Activated naive CD4-positive, alpha-beta T cell treated with Interleukin-2 at 50 U/mL for 16 hours (primary cell): Measurements from ENCODE around the gene B4GALT7.
"Not testable (repeated sequence)": the region's sequence is repeated elsewhere in the genome, so short reads cannot be mapped to it uniquely, and the experiment has no call there.

ENCODE experiments used
- DNase-seq: peaks from one replicate; pipeline ENCODE4 v3.0.0-alpha.2; 2020

B4GALT7 gene, protein sequence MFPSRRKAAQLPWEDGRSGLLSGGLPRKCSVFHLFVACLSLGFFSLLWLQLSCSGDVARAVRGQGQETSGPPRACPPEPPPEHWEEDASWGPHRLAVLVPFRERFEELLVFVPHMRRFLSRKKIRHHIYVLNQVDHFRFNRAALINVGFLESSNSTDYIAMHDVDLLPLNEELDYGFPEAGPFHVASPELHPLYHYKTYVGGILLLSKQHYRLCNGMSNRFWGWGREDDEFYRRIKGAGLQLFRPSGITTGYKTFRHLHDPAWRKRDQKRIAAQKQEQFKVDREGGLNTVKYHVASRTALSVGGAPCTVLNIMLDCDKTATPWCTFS

GRCh38 chr5:177599731-177600507 lies at the start of gene B4GALT7:
Gene B4GALT7 (plus strand): TSS chr5:177600132. CDS start chr5:177600211, 79 bp downstream.
- peak; percentile 86 for DNase-seq

DNA sequence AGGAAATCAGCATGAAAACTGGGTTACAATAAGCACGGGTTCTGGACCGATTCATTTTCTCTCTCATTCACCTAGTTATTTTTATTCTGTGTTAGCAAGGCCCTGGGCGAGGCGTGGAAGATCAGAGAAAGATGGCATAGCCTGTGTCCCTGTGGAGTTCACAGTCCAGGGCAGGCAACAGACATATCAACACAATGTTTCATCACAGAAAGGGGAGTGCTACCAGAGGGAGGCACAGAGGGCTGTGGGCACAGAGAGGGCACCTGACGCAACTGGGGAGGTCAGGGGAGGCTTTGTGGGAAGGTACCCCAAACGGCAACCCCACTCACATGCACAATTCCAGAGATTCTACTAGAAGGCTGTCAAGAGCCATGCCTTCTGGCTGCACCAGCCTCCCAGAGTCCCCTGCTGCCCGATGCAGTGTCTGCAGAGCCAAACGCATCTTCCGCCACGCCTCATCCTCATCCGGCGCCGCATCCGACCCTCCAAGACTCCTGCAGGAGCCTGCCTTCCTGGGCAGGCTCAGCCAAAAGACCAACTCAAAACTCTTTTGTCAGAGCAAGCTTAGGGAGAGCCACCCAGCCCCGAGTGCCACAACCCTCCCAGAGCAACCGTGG lies 47.0 kb upstream of the B4GALT7 start:
- DNase-seq: no peak

DNA sequence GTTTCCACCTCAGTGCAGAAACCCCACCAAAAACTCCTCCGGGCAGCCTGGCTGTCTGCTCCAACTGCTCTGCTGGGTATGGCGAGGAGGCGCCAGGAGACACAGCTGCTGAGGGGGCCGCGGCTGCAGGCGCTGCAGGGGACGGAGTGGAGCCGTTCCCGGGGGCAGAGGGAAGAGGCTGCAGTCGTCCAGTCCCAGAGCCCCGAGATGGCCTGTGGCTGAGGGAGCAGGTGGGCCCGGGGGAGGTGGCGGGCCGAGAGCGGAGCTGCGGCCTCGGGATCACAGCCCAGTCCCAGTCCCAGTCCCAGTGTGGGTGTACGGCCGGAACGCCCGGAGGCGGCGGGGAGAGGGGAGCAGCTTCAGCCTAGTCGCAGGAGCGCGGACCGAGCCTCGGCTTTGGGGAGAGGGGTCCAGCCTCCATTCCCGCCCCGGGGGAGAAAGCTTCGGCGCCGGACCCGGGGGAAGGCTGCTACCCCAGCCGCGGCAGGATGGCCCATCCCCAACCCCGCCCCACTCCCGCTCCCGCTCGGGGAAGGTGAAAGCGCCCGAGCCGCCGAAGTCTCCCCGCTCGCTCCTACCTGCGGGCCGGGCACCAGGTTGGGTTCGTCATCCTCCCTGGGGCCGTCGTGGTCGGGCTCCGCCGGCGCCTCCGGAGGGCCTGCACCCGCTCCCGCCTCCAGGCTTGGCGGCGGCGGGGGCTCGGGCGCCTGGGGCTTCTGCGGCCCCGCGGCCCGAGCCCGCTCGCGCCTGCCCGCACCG lies 46.1 kb upstream of the B4GALT7 start:
- DNase-seq: peak; percentile 48

GRCh38 chr5:177554474-177555111 lies 45.3 kb upstream of the B4GALT7 start, which contains the start of gene FAM193B:
Gene FAM193B (minus strand): TSS chr5:177554563. CDS start chr5:177554458, 105 bp downstream.
- DNase-seq: peak; percentile 96

- DNase-seq: no peak
Observed at GRCh38 chr5:177555228-177555627, 44.7 kb upstream of the B4GALT7 start.

- no peak for DNase-seq
Observed at GRCh38 chr5:177555665-177556064, 44.3 kb upstream of the B4GALT7 start.

GRCh38 chr5:177557041-177557647 lies 42.8 kb upstream of the B4GALT7 start:
- DNase-seq: peak; percentile 6

DNA sequence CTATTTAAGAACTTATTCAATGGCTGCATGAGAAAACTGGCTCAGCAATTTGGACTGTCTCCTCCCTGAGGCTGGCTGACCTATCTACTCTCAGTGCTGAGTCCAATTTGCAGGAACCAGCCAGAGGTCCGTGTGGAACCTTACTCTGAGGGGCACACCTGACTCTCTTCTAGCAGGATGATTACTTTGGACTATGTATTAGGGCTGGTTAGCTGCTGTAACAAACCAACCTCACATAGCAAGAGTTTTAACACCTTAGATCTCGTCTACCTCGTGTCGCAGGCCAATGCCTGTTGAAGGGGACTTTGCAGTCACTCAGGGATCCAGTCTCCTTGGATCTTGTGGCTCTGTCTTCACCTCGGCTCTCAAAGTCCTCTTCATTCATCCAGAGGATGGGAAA lies 42.1 kb upstream of the B4GALT7 start:
- DNase-seq: no peak

GRCh38 chr5:177559446-177559941 lies 40.4 kb upstream of the B4GALT7 start:
- DNase-seq: not testable (repeated sequence)

DNA sequence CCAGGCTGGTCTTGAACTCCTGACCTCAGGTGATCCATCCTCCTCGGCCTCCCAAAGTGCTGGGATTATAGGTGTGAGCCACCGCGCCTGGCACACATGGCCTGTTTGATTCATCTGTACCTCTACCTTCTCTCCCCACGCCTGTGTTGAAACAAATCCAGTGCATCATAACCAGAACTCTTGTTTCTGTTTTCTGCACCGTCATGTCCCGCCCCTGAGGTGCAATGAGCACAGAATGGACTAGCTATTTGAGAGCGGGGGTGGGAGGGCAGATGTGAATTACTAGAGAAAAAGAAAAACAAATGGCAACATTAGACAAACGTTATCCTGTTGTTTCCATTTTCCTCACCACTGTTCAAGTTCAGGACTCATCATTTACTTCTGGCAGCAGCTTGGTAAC lies 34.9 kb upstream of the B4GALT7 start:
- DNase-seq: no peak

GRCh38 chr5:177568326-177568725 lies 31.6 kb upstream of the B4GALT7 start:
- no peak for DNase-seq

GRCh38 chr5:177569894-177570293 lies 30.0 kb upstream of the B4GALT7 start:
- no peak for DNase-seq

- DNase-seq: no peak
Observed at GRCh38 chr5:177575488-177575887, 24.4 kb upstream of the B4GALT7 start.

DNA sequence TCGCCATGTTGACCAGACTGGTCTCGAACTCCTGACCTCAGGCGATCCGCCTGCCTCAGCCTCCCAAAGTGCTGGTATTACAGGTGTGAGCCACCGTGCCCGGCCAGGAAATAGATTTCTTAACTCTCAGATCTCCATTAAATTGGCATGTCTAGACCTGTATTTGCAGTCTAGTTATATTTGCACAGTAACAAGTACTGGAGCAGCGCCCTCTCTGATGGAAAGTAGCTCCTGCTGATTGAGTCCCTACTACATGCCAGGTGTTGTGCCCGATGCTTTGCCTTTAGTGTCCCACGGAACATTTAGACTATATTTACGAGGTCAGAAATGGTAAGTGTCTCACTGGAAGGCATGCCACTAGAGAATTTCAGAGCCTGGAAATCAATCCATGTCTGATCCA lies 23.8 kb upstream of the B4GALT7 start:
- DNase-seq: no peak

- DNase-seq: no peak
Observed at GRCh38 chr5:177578316-177578715, 21.6 kb upstream of the B4GALT7 start.

DNA sequence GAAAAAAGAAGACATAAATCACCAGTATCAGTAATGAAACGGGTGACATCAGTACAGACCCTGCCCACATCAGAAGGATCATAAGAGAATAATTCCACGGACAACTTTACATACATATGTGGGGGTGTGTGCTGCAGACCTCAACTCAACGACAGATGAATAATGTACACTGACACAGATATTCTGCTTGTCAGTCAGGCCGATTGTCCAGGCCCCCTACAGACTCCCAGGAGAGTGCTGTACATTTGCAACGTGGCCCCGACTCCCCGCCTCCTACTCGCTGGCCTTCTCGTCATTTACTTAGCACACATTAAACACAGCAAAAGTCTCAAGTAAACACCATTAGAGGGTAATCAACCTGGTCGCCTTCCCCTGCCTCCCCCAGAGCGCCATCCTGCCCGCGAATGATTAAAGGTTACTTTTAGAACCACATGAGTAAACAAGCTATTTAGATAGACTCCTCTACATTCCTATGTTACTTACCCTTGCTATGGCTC lies 11.5 kb upstream of the B4GALT7 start:
- peak; percentile 12 for DNase-seq

GRCh38 chr5:177590406-177590805 lies 9.5 kb upstream of the B4GALT7 start:
- DNase-seq: no peak

DNA sequence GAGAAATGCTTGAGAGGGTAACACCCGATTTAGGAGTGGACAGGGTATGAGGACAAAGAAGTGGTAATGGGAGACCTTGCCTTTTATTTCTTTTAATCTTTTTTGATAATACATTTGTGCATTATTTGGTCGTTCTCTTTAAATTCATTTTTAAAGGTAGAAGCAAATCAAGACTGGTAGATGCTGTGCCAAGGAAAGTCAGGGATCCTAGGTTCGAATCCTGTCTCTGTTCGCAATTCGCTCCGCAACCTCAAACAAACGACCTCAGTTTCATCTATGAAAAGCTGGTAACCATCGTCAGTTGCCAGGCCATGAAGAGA lies 8.3 kb upstream of the B4GALT7 start:
- DNase-seq: no peak

- peak; percentile 91 for DNase-seq
Observed at GRCh38 chr5:177592010-177592834, 7.7 kb upstream of the B4GALT7 start, which contains the start of gene TMED9. Gene TMED9 (plus strand): TSS chr5:177592203. CDS start chr5:177592215, 12 bp downstream.

GRCh38 chr5:177592905-177593304 lies 7.0 kb upstream of the B4GALT7 start:
- DNase-seq: no peak

GRCh38 chr5:177593511-177593910 lies 6.4 kb upstream of the B4GALT7 start:
- no peak for DNase-seq
